Osteoblast (primary cell): ENCODE measurements around the gene RPL37. TPM values are rescaled to one million over a fixed set of nuclear protein-coding genes. Genes with fewer than 3 reads are reported as not detected.
"Not testable (repeated sequence)": the region's sequence is repeated elsewhere in the genome, so short reads cannot be mapped to it uniquely, and the experiment has no call there.

Experiments used
- DNase-seq: peaks from one replicate; pipeline ENCODE4 v3.0.0; 2011; ENCODE audit warnings: low spot score, mixed read lengths; ENCODE audit not compliant: insufficient read length; ENCODE audit errors: missing footprints
- H2AFZ ChIP-seq: 2 replicates; pipeline ENCODE4 v1.6.0; 2011; ENCODE audit warnings: mild to moderate bottlenecking, low read length
- H3K27ac ChIP-seq: 2 replicates; pipeline ENCODE4 v1.5.1; 2011; ENCODE audit warnings: mild to moderate bottlenecking, low read depth, low read length, moderate library complexity
- H3K27me3 ChIP-seq: 2 replicates; pipeline ENCODE4 v1.6.0; 2012; ENCODE audit warnings: mild to moderate bottlenecking, control low read depth, inconsistent platforms, low read length, moderate library complexity; ENCODE audit not compliant: insufficient read depth
- H3K36me3 ChIP-seq: 2 replicates; pipeline ENCODE4 v1.5.1; 2011; ENCODE audit warnings: mild to moderate bottlenecking, low read length, control low read depth, moderate library complexity; ENCODE audit not compliant: insufficient read depth
- H3K4me1 ChIP-seq: 2 replicates; pipeline ENCODE4 v1.5.1; 2011; ENCODE audit warnings: mild to moderate bottlenecking, low read length, control low read depth, moderate library complexity; ENCODE audit not compliant: insufficient read depth
- H3K4me2 ChIP-seq: 2 replicates; pipeline ENCODE4 v1.6.0; 2011; ENCODE audit warnings: mild to moderate bottlenecking, low read length; ENCODE audit not compliant: insufficient read depth
- H3K4me3 ChIP-seq: fragments of 200-600 bp; sonication (generic); 3 replicates; pipeline ENCODE4 v1.5.1; 2012; ENCODE audit warnings: mild to moderate bottlenecking, low read length, inconsistent platforms; ENCODE audit not compliant: insufficient read depth
- H3K79me2 ChIP-seq: 2 replicates; pipeline ENCODE4 v1.6.0; 2012; ENCODE audit warnings: mild to moderate bottlenecking, low read length, control low read depth, inconsistent platforms; ENCODE audit not compliant: insufficient read depth
- H3K9me3 ChIP-seq: 2 replicates; pipeline ENCODE4 v1.5.1; 2011; ENCODE audit warnings: low read depth, low read length, control low read depth
- H4K20me1 ChIP-seq: 2 replicates; pipeline ENCODE4 v1.6.0; 2012; ENCODE audit warnings: mild to moderate bottlenecking, low read length, control low read depth; ENCODE audit not compliant: insufficient read depth
- CTCF ChIP-seq: IDR thresholded peaks from 2 replicates; pipeline ENCODE4 v1.5.1; 2011; ENCODE audit warnings: mild to moderate bottlenecking, low read depth, low read length, moderate library complexity; ENCODE audit errors: extremely low read depth
- total RNA-seq: library from RNA; depleted of rRNA; stranded (reverse); fragments of >200 nt; gene quantifications from 2 replicates; pipeline ENCODE4 v1.2.3, GENCODE V29; 2012

Gene RPL37
- total RNA-seq, 1 donor, result 220 TPM

GRCh38 chr5:40794340-40794739 is 40.7 kb downstream of the RPL37 start:
- not testable (repeated sequence) for H2AFZ ChIP-seq, H3K27me3 ChIP-seq, DNase-seq, H3K4me3 ChIP-seq, H3K27ac ChIP-seq, H3K9me3 ChIP-seq, H3K36me3 ChIP-seq, H3K4me2 ChIP-seq
- peaks cover 27% of the 10 kb centered on the region for H3K4me1 ChIP-seq
- H3K79me2 ChIP-seq, result peaks cover 83% of the 10 kb centered on the region
- peaks cover 55% of the 10 kb centered on the region for H4K20me1 ChIP-seq

GRCh38 chr5:40792691-40793090 is 42.3 kb downstream of the RPL37 start:
- Histone ChIP-seq H3K79me2 (peaks cover 99% of the 10 kb centered on the region), H4K20me1 (peaks cover 68% of the 10 kb centered on the region), H3K4me1 (peaks cover 19% of the 10 kb centered on the region)
- H2AFZ ChIP-seq, H3K27me3 ChIP-seq, H3K4me2 ChIP-seq, H3K4me3 ChIP-seq, H3K36me3 ChIP-seq, H3K9me3 ChIP-seq, DNase-seq, H3K27ac ChIP-seq: not testable (repeated sequence)

- Histone ChIP-seq H3K4me1 (peaks cover 17% of the 10 kb centered on the region), H4K20me1 (peaks cover 68% of the 10 kb centered on the region), H3K27ac (no peak overlapping the region), H3K9me3 (no peaks in the 10 kb centered on the region), H2AFZ (no peak overlapping the region), H3K79me2 (peaks cover 99% of the 10 kb centered on the region), H3K36me3 (peaks cover 3% of the 10 kb centered on the region), H3K4me2 (peak overlapping the region; percentile 1), H3K4me3 (no peak overlapping the region), H3K27me3 (no peaks in the 10 kb centered on the region)
- DNase-seq, result peak; percentile 51
- no peak for TF ChIP-seq CTCF
Measured at GRCh38 chr5:40791715-40792139, 43.3 kb downstream of the RPL37 start.

- Histone ChIP-seq H3K4me2 (peak overlapping the region; percentile 1), H3K36me3 (peaks cover 3% of the 10 kb centered on the region), H3K27me3 (no peaks in the 10 kb centered on the region), H3K9me3 (no peaks in the 10 kb centered on the region), H3K4me3 (no peak overlapping the region), H3K4me1 (peaks cover 10% of the 10 kb centered on the region), H2AFZ (no peak overlapping the region), H4K20me1 (peaks cover 61% of the 10 kb centered on the region), H3K79me2 (peaks cover 99% of the 10 kb centered on the region), H3K27ac (peak overlapping the region; percentile 10)
- DNase-seq, result no peak
- TF ChIP-seq CTCF, result no peak
Measured at GRCh38 chr5:40790947-40791593, 44.0 kb downstream of the RPL37 start.

GRCh38 chr5:40788941-40789340 is 46.1 kb downstream of the RPL37 start:
- not testable (repeated sequence) for H2AFZ ChIP-seq, H3K27ac ChIP-seq, H3K9me3 ChIP-seq, H3K4me2 ChIP-seq, H3K36me3 ChIP-seq, H3K27me3 ChIP-seq, H3K4me1 ChIP-seq, DNase-seq, H3K4me3 ChIP-seq
- H3K79me2 ChIP-seq, result peaks cover 98% of the 10 kb centered on the region
- H4K20me1 ChIP-seq, result peaks cover 62% of the 10 kb centered on the region
